Esophagus squamous epithelium (tissue), 4 donors: ENCODE results near the gene VSTM2L.

Source experiments
- POLR2A ChIP-seq, 4 donors: fragments of 450-650 bp; IDR thresholded peaks; one replicate each; pipeline ENCODE4 v1.6.1; 2017; ENCODE audit warnings: antibody characterized with exemption in 4 of 4, mild to moderate bottlenecking in 4 of 4, moderate library complexity in 3 of 4
- TF ChIP-seq, protein P1 (sequence below), 6 experiments: fragments of 450-650 bp in 4 of 6; fragments of 200-600 bp in 2 of 6; sonication (generic) in 2 of 6; IDR thresholded peaks; one replicate each; pipeline ENCODE4 v1.5.1; 2016 to 2019; ENCODE audit warnings: antibody characterized with exemption in 6 of 6, mild to moderate bottlenecking in 4 of 6, moderate library complexity in 4 of 6

DNA sequence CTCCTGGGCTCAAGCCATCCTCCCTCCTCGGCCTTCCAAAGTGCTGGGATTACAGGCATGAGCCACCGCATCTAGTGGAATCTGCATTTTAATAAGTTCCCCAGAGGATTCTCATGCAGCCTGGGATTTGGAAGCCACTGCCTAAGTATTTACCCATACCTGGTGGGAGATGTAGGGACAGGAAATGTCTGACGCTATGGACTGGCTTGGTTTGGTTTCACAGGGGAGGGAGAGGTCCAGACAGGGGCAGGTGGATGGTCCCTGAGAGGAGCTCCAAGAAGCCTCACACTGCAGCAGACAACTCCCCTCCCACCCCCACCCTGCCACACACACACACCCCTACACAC, 4.4 kb downstream of the VSTM2L start:
- TF ChIP-seq, protein P1, sequence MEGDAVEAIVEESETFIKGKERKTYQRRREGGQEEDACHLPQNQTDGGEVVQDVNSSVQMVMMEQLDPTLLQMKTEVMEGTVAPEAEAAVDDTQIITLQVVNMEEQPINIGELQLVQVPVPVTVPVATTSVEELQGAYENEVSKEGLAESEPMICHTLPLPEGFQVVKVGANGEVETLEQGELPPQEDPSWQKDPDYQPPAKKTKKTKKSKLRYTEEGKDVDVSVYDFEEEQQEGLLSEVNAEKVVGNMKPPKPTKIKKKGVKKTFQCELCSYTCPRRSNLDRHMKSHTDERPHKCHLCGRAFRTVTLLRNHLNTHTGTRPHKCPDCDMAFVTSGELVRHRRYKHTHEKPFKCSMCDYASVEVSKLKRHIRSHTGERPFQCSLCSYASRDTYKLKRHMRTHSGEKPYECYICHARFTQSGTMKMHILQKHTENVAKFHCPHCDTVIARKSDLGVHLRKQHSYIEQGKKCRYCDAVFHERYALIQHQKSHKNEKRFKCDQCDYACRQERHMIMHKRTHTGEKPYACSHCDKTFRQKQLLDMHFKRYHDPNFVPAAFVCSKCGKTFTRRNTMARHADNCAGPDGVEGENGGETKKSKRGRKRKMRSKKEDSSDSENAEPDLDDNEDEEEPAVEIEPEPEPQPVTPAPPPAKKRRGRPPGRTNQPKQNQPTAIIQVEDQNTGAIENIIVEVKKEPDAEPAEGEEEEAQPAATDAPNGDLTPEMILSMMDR (IDR thresholded peaks at IDR 0.05) = no peak
- no peak for TF ChIP-seq POLR2A (IDR thresholded peaks at IDR 0.05)
